Measurements from ENCODE around the gene TOMM40. TPM values are rescaled to one million over a fixed set of nuclear protein-coding genes. Genes with fewer than 3 reads are reported as not detected.
A peak's percentile ranks its signal among the peaks of the same experiment; 100 is the strongest.
"Not testable (repeated sequence)": the region's sequence is repeated elsewhere in the genome, so short reads cannot be mapped to it uniquely, and the experiment has no call there.

TOMM40 gene
- 31.5 and 33.6 TPM in 2 replicates for total RNA-seq

DNA sequence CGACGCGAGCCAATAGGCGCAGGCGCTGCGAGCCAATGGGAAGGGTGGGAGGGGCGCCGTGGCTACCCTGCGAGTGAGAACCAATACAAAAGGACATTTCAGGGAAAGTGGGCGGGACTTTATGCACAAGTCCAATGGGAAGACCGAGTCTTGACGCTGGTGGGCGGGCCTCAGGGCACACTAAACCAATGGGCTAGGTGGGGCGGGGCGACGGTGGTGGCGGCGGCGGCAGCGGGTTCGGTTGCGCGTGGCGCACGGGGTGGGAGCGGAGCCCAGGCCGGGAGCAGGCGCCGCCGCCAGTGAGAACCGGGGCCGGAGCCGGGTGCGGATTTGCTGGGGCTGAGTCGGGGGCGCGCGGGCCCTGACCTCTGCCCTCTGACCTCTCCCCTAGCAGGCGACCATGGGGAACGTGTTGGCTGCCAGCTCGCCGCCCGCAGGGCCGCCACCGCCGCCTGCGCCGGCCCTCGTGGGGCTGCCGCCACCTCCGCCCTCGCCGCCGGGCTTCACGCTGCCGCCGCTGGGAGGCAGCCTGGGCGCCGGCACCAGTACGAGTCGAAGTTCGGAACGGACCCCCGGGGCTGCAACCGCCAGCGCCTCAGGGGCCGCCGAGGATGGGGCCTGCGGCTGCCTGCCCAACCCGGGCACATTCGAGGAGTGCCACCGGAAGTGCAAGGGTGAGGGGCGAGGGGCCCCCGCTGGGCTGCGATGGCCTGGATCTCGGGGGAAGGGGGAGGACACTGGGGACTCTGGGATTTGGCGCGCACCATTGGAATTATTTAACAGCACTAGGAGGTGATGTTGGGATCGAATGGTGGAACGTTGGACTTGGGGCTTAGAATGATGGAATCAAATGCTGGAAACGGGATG, at the start of gene TOMM40:
TSS of gene TOMM40 (plus strand) at position 239 of the 867 bp plus-strand sequence. CDS start at position 401, 162 bp downstream.
- DNase-seq (ENCODE audit: low read depth in 2 of 2), result peak in 1 of 2 donors; percentile 28

DNA sequence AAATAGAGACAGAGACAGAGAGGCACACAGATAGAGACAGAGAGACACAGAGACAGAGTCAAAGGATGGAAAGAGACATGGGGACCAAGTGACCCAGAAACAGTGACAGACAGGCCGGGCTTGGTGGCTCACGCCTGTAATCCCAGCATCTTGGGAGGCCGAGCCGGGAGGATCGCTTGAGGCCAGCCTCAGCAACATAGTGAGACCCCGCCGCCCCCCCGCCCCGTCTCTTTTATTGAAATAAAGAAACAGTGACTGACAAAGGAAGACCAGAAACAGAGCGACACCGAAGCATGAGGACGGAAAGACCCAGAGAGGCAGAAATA, 45.8 kb upstream of the TOMM40 start:
- DNase-seq (ENCODE audit: low read depth in 2 of 2), result no peak

DNA sequence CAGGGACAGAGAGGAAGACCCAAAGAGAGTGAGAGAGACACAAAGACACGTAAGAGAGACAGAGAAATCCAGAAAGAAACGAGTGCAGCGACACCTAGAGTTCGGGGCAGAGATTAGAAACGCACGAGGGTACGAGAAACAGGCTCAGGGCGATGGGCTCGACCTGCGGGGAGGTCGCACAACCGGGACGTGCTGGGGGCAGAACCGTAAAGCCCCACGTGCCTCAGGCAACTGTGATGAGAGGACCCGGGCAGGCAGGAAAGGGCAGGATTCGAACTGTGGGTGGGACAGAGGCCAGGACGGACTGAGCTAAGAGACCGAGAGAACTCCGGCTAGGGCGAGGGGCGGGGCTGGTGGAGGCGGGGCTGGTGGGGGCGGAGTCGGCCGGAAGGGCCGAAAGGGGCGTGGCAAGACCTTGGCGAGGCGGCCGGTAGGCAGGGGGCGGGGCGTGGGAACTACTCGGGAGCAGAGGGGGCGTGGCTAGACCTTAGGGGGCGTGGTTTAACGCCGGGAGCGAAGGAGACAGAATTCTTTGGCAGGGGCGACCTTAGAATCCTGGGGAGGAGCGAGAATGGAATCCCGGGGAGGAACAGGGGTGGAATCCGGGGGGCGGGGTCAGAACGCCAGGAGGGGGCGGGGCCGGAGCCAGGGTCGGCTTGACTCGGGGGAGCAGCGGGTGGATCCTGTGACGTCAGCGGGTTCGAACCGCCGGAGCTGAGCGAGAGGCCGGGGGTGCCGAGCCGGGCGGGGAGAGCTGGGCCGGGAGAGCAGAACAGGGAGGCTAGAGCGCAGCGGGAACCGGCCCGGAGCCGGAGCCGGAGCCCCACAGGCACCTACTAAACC, 45.2 kb upstream of the TOMM40 start, which contains the start of gene NECTIN2:
TSS of gene NECTIN2 (plus strand) at position 686 of the 843 bp plus-strand sequence. CDS start 229 bp downstream, outside the sequence.
- DNase-seq (ENCODE audit: low read depth in 2 of 2), result peak; percentile 99

DNA sequence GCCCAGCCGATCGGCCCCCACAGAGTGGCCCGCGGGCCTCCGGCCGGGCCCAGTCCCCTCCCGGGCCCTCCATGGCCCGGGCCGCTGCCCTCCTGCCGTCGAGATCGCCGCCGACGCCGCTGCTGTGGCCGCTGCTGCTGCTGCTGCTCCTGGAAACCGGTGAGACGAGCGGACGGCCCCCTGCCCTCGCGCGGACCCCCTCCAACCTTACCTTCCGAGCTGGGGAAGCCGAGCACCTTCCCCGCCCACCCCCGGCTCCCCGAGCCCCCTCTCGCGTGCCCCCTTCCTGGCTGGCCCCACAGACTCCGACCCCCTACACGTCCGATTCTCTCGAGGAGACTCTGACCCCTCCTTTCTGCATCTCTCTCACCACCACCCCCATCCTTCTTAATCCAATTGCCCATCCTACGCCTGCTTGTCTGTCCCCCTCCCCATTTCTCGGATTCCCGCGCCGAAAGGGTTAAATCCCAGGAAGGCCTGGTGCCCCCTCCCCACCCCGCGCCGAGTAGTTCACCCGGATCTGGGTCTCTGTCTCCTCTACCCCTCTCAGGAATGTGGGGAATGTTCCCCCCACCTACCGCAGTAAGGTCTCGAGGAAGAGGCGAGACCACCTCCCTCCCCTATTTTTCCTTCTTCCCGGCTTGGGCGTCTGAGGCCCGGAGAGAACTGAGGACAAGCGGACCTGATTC, 44.5 kb upstream of the TOMM40 start:
- peak in 1 of 2 donors; percentile 35 for DNase-seq (ENCODE audit: low read depth in 2 of 2)

DNA sequence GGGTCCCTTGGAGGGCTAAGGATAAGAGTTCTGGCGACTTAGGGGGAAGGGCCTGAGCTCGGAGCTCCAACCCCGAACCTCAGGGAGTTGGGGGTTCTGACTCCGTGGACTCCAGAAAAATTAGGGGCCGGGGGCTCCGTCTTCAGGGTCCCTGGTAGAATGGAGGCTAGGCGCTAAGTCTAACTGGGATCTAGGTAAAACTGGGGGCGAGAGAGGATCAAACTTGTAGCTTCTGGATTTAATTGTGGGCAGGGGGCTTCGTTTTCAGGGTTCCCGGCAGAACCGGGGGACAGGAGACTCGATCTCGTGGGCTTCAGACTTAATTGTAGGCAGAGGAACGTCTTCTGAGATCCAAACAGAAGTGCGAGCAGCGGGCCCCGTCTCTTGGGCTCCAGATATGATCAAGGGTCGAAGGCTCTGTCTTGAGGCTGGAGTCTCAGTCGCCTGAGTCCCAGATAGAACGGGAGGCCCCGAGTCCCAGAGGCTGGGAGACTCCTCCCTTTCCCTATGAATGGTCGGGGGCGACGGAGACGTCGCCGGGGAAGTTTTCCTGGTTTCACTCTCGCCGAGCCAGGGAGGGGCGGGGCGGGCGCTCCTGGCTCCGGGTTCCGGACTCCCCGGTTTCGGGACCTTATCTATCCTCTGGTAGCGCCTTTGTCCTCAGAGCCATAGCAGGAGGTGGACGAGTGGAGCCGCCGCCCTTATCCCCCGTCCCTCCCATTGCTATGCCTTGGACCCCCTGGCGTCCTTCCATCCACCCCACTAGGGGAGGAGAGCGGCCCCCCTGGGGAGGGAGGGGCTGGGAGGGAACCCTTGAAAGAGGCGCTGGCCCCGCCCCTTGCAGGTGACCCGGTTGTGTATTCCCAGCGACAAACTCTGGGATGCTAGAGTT, 43.7 kb upstream of the TOMM40 start:
- DNase-seq (ENCODE audit: low read depth in 2 of 2), result peak; percentile 53 to 74

DNA sequence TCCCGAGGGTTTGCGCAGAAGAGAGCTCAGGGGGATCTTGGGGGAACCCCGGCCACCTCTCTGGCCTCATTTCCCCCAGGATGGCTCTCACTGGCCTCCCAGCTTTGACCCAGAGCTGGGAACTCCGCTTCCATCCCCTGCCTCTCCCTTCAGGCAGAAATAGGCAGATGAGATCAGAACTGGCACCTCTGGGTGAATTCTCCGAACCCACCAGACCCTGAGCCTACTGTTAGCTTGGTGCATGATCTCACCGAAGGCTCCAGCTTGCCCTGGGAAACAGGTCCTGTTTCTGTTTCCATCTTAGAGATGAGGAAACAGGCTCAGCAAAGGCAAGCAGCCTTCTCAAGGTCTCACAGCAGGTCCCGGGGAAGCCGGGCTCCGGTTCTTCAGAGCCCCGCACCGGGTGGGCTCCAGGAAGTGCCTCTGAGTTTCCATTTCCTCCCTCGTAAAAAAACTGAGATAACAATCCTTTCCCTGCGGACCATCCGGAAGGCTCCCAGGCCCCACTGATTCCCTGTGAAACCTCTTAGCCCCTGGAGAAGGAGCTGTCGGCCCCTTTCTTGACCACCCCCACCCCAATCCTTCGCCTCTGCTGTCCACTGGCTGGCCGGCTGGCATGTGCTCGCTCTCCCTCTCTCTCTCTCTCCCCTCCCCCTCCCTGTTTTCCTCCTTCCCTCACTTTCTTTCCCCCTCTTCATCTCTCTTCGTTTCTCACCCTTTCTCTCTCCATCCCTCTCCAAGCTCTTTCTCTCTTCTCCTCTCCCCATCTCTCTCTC, 42.8 kb upstream of the TOMM40 start:
- peak; percentile 70 to 80 for DNase-seq (ENCODE audit: low read depth in 2 of 2)

DNA sequence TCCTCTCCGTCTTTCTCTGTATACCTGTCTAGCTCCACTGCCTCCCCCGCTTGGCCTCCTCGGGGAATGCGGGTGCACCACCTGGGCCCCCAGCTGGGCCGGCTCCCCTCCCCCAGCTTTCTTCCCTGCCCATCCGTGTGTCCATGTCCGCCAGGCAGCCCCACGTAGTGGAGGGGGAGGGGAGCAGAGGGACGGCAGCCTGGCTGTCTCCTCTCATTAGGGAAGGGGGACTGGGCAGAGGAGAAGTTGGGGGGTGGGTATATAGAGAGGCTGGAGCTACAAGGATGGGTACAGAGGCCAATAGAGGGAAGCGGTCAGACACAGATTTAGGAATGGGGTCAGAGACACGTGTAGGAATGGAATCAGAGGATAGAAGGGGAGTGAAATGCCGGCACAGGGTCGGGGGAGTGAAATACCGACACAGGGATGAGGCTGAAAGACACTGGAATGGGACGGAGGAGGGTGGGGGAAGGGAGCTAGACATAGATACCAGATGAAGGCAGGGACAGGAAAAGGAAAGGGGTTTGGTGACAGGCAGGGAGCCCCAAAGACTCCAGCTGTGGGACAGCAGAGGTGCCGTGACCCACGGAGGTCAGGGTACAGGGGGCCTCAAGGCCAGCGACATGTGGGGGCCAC, 42.1 kb upstream of the TOMM40 start:
- peak in 1 of 2 donors; percentile 18 for DNase-seq (ENCODE audit: low read depth in 2 of 2)

DNA sequence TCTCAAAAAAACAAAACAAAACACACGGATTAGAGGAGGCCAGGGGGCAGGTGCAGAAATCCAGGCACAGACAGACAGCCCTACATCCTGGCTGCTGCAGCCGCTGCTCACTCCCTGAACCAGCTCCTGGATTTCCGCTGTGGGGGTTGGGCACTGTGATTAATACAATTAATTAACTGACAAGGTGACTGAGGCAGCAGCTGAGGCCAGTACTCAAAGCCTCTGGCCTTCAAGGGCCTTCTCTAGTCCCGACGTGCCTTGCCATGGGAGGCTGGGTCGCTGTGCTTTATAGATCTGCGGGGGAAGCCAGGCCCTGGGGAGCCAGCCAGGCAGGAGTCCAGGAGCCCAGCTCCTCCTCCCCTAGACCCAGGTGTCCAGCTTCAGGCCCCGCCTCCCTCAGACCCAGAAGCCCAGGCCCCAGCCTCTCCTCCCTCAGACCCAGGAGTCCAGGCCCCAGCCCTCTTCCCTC, 40.4 kb upstream of the TOMM40 start:
- peak; percentile 43 to 57 for DNase-seq (ENCODE audit: low read depth in 2 of 2)

DNA sequence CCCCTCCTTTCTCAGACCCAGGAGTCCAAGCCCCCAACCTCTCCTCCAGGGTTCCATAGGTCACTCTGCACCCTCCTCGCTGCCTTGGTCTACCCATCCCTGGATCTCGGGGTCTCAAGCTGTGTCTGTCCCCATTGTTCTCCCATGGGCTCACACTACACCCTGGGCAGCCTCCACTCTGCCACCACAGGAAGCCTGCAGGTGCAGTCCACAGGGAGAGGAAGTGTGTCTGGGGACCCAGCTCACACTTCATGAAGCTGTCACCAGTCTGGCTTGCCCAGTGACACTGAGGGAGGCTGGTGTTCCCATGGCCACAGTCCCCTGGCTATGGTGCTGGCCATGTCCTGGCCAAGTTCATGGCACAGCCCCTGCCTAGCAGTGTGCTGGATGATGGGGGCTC, 39.6 kb upstream of the TOMM40 start:
- DNase-seq (ENCODE audit: low read depth in 2 of 2), result peak in 1 of 2 donors; percentile 70

DNA sequence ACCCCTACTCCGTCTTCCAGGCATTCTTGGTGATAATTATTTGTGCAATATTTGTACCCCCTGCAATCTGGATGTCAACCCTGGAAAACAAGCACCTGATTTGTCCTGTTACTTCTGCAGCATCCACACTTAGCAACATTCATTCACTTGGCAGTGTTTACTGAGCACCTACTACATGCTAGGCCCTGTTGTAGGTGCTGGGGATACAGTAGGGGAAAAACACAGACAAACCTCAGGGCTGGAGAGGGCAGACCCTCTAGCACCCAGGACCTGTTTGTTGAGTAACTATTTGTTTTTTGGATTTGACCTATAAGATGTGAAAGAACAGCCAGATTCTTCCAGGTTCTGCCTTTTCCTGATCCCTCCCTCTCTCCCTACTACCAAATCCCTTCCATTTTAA, 35.4 kb upstream of the TOMM40 start:
- no peak for DNase-seq (ENCODE audit: low read depth in 2 of 2)

DNA sequence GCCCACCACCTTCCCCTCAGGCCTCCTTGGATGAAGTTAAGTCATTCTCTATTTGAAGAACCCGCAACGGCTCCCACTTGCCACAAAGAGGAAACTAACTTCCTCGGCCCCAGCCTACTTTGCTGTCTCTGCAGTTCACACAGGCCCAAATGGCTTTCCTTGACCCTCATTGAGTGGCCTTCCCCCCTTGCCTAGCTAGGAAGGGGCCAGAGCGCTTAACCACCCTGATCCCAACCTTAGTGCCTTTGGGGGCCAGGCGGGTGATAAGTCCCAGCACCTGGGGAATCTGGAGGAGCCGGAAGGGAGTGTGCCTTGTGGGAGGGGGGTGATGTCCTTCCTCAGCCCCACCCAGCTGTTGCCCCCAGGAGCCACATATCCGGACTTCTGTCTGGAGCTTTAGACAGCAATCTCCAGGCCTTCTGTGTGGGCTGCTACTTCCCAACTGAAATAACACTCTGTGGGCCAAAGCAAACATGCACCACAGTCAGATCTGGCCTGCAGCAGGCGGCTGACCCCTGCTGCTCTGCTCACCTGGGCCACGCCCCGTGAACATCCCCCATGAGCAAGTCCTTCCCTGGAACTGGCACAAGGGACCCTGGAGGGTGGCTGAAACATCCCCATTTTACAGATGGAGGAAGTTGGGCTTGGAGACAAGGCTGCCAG, 34.5 kb upstream of the TOMM40 start:
- DNase-seq (ENCODE audit: low read depth in 2 of 2), result peak; percentile 37 to 80

DNA sequence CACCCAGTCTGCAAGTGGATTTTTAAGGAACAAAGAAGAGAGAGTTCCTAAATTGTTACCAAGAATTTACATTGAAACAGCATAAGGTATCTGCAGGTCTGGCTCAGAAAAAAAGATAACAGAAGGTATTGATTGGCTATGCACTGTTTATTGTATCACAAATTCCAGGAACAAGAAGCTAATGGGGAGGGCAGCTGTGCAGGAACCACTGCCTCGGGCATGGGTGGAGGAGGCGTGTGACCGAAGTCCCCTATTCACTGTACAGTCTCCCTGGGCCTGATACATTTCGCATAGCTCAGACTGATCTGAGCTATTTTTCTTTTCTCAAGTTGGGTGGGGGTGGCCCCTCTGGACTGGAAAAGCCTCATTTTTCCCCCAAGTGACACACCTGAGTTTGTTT, 33.2 kb upstream of the TOMM40 start:
- DNase-seq (ENCODE audit: low read depth in 2 of 2), result no peak

DNA sequence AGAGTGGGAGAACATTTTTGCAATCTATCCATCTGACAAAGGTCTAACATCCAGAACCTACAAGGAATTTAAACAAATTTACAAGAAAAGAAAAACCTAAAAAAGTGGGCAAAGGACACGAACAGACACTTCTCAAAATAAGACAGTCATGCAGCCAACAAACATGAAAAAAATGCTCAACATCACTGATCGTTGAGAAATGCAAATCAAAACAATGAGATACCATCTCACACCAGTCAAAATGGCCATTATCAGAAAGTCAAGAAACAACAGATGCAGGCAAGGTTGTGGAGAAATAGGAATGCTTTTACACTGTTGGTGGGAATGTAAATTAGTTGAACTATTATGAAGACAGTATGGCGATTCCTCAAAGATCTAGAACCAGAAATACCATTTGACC, 29.5 kb upstream of the TOMM40 start:
- DNase-seq (ENCODE audit: low read depth in 2 of 2), result not testable (repeated sequence)

DNA sequence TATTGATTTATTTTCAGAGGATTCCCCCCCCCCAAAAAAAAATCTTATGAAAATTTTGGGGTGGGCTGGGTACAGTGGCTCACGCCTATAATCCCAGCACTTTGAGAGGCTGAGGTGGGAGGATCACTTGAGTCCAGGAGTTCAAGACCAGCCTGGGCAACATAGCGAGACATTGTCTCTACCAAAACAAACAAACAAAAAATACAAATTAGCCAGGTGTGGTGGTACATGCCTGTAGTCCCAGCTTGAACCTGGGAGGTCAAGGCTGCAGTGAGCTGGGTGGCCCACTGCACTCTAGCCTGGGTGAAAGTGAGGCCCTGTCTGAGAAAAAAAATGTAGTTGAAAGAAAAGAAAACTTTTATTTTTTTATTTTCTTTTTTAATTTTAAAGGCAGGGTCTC, 27.1 kb upstream of the TOMM40 start:
- no peak for DNase-seq (ENCODE audit: low read depth in 2 of 2)

DNA sequence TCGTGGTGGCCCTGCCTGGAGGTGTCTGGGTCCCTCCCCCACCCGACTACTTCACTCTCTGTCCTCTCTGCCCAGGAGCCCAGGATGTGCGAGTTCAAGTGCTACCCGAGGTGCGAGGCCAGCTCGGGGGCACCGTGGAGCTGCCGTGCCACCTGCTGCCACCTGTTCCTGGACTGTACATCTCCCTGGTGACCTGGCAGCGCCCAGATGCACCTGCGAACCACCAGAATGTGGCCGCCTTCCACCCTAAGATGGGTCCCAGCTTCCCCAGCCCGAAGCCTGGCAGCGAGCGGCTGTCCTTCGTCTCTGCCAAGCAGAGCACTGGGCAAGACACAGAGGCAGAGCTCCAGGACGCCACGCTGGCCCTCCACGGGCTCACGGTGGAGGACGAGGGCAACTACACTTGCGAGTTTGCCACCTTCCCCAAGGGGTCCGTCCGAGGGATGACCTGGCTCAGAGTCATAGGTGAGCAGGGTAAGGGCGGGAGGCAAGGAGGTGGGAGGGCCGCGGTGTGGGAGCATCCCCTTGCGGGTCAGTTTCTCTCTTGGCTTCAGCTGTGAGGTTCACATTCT, 25.8 kb upstream of the TOMM40 start:
- no peak for DNase-seq (ENCODE audit: low read depth in 2 of 2)

DNA sequence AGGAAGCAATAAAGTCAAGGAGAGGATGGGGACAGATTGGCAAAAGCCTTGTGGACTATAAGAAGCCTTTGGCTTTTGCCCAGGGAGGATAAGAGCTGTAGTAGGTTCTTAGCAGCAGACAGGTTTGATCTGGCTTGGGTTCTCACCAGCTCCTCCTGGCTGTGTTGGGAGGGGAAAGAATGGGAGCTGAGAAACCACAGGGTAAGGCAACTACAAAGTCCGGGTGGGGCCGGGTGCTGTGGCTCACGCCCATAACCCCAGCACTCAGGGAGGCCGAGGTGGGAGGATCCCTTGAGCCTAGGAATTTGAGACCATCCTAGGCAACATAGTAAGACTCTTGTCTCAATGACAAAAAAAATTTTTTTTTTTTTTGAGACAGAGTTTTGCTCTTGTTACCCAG, 24.4 kb upstream of the TOMM40 start:
- DNase-seq (ENCODE audit: low read depth in 2 of 2), result no peak

DNA sequence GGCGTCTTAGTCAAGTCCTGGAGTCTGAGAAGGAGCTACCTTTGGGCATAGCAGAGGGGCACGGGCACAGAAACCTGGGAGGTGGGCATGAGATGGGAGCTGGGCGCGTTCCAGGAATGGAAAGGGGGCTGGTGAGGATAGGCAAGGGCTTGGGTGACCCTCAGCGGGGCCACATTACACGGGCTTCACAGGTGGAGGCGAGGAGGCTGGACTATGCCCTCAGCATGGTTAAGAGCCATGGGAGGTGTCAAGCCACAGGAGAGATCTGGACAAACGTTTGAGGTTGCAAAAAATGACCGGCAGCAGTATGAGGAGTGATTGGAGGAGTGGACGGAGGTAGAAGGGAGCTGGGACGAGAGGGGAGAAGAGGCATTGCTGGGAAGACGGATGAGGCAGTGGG, 23.5 kb upstream of the TOMM40 start:
- DNase-seq (ENCODE audit: low read depth in 2 of 2), result no peak

DNA sequence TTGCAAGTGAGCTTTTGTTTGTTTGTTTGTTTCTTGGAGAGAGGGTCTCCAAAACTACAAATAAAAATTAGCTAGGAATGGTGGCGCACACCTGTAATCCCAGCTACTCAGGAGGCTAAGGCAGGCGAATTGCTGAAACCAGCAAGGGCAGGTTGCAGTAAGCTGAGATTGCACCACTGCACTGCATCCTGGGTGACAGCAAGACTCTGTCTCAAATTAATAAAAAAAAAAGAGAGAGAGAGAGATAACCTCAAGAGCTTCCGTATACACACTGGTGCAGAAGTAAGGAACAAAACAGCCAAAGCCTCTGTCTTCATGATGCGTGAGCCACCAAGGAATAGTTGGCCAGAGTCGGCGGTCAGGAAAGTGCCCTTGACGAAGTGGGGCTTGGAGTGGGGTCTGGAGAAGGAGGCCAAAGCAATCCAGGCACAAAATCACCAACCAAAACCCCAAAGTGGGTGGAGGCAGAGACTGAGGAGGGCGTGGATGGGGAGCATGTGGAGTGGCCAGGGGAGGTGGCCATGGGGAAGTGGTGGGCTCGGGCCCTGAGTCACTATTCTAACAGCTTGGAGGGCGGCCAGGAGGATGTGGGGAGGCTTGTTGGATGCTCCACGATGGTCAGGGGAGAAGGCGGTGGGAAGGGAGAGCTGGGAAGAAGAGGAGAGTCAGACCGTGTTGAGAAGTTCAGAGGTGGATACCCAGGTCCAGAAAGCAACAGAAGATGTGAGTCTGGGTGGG, 21.2 kb upstream of the TOMM40 start:
- peak; percentile 34 to 81 for DNase-seq (ENCODE audit: low read depth in 2 of 2)

Data from lung microvascular endothelial cell (primary cell).